ENCODE measurements around the gene KCTD5. TPM values are rescaled to one million over a fixed set of nuclear protein-coding genes. Genes with fewer than 3 reads are reported as not detected.

Gene KCTD5
- total and polyA plus RNA-seq, 2 of the 8 experiments (the other 6 are each of a cell fraction or from before 2014, with no cell fraction given), result 26.6 to 31.8 TPM

DNA sequence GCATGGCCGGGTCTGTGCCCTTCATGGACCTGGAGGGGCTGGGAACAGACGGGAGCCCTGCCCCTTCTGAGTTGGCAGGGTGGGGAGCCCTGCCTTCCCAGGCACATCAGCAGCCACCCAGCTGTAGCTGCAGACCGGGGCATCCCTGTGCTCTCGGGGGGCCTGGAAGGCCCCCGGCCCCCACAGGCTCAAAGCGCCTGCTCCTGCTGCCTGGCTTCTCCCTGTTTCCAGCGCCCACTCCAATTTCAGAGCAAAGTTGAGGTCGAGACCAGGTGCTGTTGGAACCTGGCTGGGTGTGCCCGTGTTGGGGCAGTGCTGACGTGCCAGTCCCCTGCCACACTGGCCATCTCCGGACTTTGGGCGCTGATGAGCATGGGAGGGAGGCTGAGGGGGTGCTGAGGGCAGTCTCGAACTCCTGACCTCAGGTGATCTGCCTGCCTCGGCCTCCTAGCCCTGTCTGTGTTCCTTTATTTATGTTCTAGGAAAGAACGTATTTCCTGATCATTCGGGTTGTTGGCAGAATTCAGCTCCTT is 42.6 kb downstream of the KCTD5 start:
- 80% methylated on average over 16 of the region's 16 CpGs; no CpG with 5 or more reads in 1 of the 2 experiments for WGBS, 2 experiments (ENCODE audit: extremely low coverage in 1 of 2, insufficient coverage in 1 of 2, insufficient read length in 1 of 2, insufficient replicate concordance in 2 of 2, low coverage in 1 of 2, low lambda C conversion rate in 2 of 2, missing lambda C conversion rate in 1 of 2)
- Histone ChIP-seq H4K8ac (ENCODE audit: extremely low read depth, insufficient read depth, low read length) (no peak overlapping the region; the same call in 1 of the 2 replicates), H3K4me3 (ENCODE audit: extremely low read depth in 1 of 4, insufficient read depth in 2 of 4, low read depth in 3 of 4, low read length in 4 of 4) (no peak overlapping the region), H3K14ac (ENCODE audit: insufficient read length) (no peak overlapping the region), H2BK15ac (ENCODE audit: low read length) (0 out of 2 replicates have a peak overlapping the region, but pooled peaks have one; percentile 92), H2AK5ac (ENCODE audit: low read depth, low read length) (no peak overlapping the region), H3K9me3 (ENCODE audit: insufficient read depth in 2 of 2, low read depth in 1 of 2, low read length in 1 of 2) (no peaks in the 10 kb centered on the region), H2BK5ac (ENCODE audit: low read depth, low read length) (no peak overlapping the region), H3K27ac (ENCODE audit: low read depth, low read length) (no peak overlapping the region), H4K5ac (ENCODE audit: insufficient read length, low read depth, low read length) (no peak overlapping the region), H3K56ac (replicated peaks; ENCODE audit: insufficient read length, low read depth, low read length) (no peak overlapping the region), H2AFZ (ENCODE audit: low read length) (no peak overlapping the region), H3K27me3 (replicated peaks in 1 of 4; ENCODE audit: control insufficient read depth in 3 of 4, extremely low read depth in 1 of 4, insufficient read depth in 3 of 4, low read length in 3 of 4) (no peaks in the 10 kb centered on the region; a peak in 1 of 7 replicates), H3K36me3 (ENCODE audit: control insufficient read depth in 2 of 4, insufficient read depth in 4 of 4, low read length in 3 of 4) (no peaks in the 10 kb centered on the region), H3K4me1 (replicated peaks in 1 of 4; ENCODE audit: control insufficient read depth in 3 of 4, insufficient read depth in 4 of 4, low read length in 3 of 4) (peaks cover 0 to 4% (median under 1%) of the 10 kb centered on the region in 4 experiments; a peak in 2 of 7 replicates), H4K91ac (replicated peaks; ENCODE audit: insufficient read length, low read length) (no peak overlapping the region), H2BK120ac (replicated peaks; ENCODE audit: low read depth, low read length) (no peak overlapping the region), H4K20me1 (replicated peaks in 1 of 2; ENCODE audit: control insufficient read depth in 1 of 2, insufficient read depth in 2 of 2, low read length in 2 of 2) (peaks cover 0 to 1% of the 10 kb centered on the region in 2 experiments), H3K9ac (replicated peaks in 1 of 4; ENCODE audit: extremely low read depth in 1 of 4, low read depth in 3 of 4, low read length in 3 of 4) (no peak overlapping the region; a peak in 1 of 7 replicates), H3K79me2 (ENCODE audit: control insufficient read depth in 1 of 2, insufficient read depth in 2 of 2, low read length in 2 of 2) (no peaks in the 10 kb centered on the region), H3K23me2 (ENCODE audit: low read depth, low read length) (no peaks in the 10 kb centered on the region; the same call in 1 of the 2 replicates), H3K4ac (replicated peaks; ENCODE audit: insufficient read length, low read depth, low read length) (no peak overlapping the region), H3K18ac (ENCODE audit: extremely low read depth, low read length) (no peak overlapping the region), H2BK20ac (ENCODE audit: low read length) (no peak overlapping the region), H3K23ac (ENCODE audit: insufficient read length) (no peak overlapping the region), H3K79me1 (ENCODE audit: low read depth, low read length) (no peaks in the 10 kb centered on the region), H3K4me2 (ENCODE audit: insufficient read depth in 1 of 2, low read depth in 2 of 2, low read length in 2 of 2) (no peak overlapping the region), H2BK12ac (ENCODE audit: low read depth, low read length) (no peak overlapping the region)
- FAIRE-seq, result no peak
- ChIA-PET CTCF (ENCODE audit: partially characterized antibody) (interaction anchor here (0.9 kb wide), 1 partner anchor 115 kb away, joined by 4 read pairs; no protein-coding TSS in a partner anchor), POLR2A (ENCODE audit: partially characterized antibody) (interaction anchor here (0.9 to 1.5 kb wide), 3 partner anchors 38 to 53 kb away, joined by 3 to 4 read pairs (median 3); partner anchors contain the start of gene KCTD5)
- DNase-seq (ENCODE audit: low read depth in 1 of 2, low spot score in 2 of 2), result no peak
- TF ChIP-seq SP1 (IDR thresholded peaks at IDR 0.05; ENCODE audit: low read depth, low read length) (no peak), POU5F1 (IDR thresholded peaks at IDR 0.05; ENCODE audit: low read depth, low read length) (no peak), JUN (IDR thresholded peaks at IDR 0.05; ENCODE audit: low read depth, low read length) (no peak), MAFK (IDR thresholded peaks at IDR 0.05; ENCODE audit: low read depth, low read length) (no peak), RAD21 (IDR thresholded peaks at IDR 0.05 in 1 of 2, conservative IDR thresholded peaks at IDR 0.05 in 1 of 2; ENCODE audit: low read depth in 2 of 2, low read length in 2 of 2) (no peak), POLR2A (IDR thresholded peaks at IDR 0.05; ENCODE audit: control extremely low read depth in 1 of 2, low read depth in 2 of 2, low read length in 2 of 2) (no peak), KDM5A (IDR thresholded peaks at IDR 0.05; ENCODE audit: low read length) (no peak), NRF1 (IDR thresholded peaks at IDR 0.05; ENCODE audit: low read depth, low read length) (no peak), EZH2 (IDR thresholded peaks at IDR 0.05; ENCODE audit: low read depth, low read length, severe bottlenecking) (no peak), SRF (IDR thresholded peaks at IDR 0.05; ENCODE audit: low read depth, low read length) (no peak)
- TF ChIP-seq, protein P1, sequence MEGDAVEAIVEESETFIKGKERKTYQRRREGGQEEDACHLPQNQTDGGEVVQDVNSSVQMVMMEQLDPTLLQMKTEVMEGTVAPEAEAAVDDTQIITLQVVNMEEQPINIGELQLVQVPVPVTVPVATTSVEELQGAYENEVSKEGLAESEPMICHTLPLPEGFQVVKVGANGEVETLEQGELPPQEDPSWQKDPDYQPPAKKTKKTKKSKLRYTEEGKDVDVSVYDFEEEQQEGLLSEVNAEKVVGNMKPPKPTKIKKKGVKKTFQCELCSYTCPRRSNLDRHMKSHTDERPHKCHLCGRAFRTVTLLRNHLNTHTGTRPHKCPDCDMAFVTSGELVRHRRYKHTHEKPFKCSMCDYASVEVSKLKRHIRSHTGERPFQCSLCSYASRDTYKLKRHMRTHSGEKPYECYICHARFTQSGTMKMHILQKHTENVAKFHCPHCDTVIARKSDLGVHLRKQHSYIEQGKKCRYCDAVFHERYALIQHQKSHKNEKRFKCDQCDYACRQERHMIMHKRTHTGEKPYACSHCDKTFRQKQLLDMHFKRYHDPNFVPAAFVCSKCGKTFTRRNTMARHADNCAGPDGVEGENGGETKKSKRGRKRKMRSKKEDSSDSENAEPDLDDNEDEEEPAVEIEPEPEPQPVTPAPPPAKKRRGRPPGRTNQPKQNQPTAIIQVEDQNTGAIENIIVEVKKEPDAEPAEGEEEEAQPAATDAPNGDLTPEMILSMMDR (IDR thresholded peaks at IDR 0.05; ENCODE audit: control extremely low read depth in 1 of 3, insufficient read depth in 1 of 3, low read depth in 1 of 3, low read length in 3 of 3), result no peak
